Measurements from ENCODE around the gene CLCN7.

DNA sequence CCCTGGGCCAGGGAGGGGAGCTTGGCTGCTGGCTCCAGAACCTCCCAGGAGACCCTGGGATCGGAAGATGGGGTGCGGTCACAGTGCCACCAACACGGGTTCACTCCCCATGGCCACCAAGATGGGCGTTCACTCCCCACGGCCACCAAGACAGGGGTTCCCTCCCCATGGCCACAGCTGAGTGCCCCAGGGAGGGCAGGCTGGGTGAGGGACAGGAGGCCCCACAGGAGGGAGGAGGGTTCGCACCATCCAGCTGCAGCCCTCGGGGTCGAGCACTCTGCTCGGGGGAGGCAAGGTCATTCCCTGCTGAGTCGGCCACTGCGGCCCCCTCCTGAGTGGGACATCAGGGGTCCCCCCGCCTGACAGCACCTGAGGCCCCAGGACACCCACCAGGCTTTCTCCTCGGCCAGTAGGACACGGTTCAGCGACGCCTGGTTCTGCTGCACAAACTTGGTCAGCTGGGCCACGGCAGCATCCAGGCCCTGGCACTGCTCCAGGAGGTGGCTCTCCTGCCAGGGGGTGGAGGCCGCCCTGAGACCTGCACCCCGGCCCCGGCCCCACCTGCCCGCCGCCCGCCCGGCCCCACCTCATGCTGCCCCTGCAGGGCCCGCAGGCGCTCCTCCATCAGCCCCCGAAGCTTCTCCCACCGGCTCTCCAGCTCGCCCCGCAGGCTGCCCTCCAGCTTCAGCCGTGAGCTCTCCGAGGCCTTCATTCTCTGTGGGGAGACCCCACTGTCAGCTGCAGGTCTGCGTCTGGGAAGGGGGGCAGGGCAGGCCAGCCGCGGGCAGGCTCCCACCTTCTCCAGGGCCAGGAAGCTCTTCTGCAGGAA is 36.4 kb downstream of the CLCN7 start:
- TF ChIP-seq RFX5 (IDR thresholded peaks at IDR 0.05; ENCODE audit: borderline replicate concordance, low read depth, low read length) (no peak), KDM4A (IDR thresholded peaks at IDR 0.05; ENCODE audit: low read depth, low read length, severe bottlenecking) (no peak), CTCF (IDR thresholded peaks at IDR 0.05; ENCODE audit: control extremely low read depth in 1 of 3, insufficient read depth in 1 of 3, low read depth in 1 of 3, low read length in 3 of 3) (no peak), EP300 (IDR thresholded peaks at IDR 0.05; ENCODE audit: borderline replicate concordance in 1 of 2, low read depth in 2 of 2, low read length in 2 of 2) (no peak), PHF8 (conservative IDR thresholded peaks at IDR 0.05; ENCODE audit: low read depth, low read length) (no peak), SUZ12 (IDR thresholded peaks at IDR 0.05; ENCODE audit: low read length) (no peak), EZH2 (IDR thresholded peaks at IDR 0.05; ENCODE audit: low read depth, low read length, severe bottlenecking) (no peak), NRF1 (IDR thresholded peaks at IDR 0.05; ENCODE audit: low read depth, low read length) (no peak), POLR2AphosphoS5 (IDR thresholded peaks at IDR 0.05; ENCODE audit: low read depth, low read length) (no peak), ATF3 (IDR thresholded peaks at IDR 0.05; ENCODE audit: insufficient read depth, low read depth, low read length) (no peak), BRCA1 (IDR thresholded peaks at IDR 0.05; ENCODE audit: low read depth, low read length) (no peak), HDAC6 (IDR thresholded peaks at IDR 0.05; ENCODE audit: low read depth, low read length) (no peak)
